ENCODE results near the gene MSI1.

Gene MSI1

DNA sequence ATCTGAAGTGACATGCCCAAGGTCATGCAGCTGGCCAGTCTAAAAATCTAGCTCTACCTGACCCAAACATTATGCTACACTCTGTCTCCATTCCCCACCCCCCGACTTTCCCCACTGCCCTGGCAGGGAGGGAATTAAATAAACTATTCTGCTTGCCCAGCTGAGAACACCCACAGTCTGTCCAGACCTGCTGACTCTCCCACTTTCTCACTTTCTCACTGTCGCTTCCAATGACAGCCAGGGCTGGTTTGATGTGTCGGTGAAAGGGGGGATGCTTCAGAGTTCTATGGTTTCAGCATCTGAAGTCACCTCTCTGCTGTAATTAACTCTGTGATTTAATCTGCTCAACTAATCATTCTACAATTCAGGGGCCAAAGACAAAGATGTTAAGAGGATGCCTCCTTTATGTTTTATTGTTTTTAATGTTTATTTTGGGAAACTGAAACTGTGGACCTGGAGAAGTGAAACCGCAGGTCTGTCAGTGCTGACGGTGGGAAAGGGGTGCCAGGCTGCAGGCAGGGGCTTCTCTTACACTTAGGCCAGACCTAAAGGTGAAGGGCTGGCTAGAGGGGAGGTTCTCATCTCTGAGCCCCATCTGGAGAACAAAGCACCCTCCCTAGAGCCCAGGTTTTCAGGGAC, 8.1 kb upstream of the MSI1 start:
- no peak for DNase-seq

DNA sequence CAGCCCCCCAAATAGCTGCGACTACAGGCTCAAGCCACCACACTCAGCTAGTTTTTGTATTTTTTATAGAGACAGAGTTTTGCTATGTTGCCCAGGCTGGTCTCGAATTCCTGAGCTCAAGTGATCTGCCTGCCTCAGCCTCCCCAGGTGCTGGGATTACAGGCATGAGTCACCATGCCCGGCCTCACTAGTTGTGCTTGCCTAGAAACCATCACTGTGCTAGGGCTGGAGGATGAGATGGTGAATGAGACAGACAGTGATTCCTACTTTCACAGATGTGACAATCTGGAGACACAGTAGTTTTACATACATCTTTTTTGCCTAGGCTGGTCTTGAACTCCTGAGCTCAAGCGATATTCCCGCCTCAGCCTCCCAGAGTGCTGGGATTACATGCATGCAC, 7.5 kb upstream of the MSI1 start:
- DNase-seq: no peak

GRCh38 chr12:120376009-120376408, 7.0 kb upstream of the MSI1 start:
- no peak for DNase-seq

- no peak for DNase-seq
Observed at GRCh38 chr12:120373683-120374082, 4.7 kb upstream of the MSI1 start.

- DNase-seq: no peak
Observed at GRCh38 chr12:120370343-120371243, 1.6 kb upstream of the MSI1 start.

GRCh38 chr12:120369603-120370342, 809 bp upstream of the MSI1 start:
- no peak for DNase-seq

DNA sequence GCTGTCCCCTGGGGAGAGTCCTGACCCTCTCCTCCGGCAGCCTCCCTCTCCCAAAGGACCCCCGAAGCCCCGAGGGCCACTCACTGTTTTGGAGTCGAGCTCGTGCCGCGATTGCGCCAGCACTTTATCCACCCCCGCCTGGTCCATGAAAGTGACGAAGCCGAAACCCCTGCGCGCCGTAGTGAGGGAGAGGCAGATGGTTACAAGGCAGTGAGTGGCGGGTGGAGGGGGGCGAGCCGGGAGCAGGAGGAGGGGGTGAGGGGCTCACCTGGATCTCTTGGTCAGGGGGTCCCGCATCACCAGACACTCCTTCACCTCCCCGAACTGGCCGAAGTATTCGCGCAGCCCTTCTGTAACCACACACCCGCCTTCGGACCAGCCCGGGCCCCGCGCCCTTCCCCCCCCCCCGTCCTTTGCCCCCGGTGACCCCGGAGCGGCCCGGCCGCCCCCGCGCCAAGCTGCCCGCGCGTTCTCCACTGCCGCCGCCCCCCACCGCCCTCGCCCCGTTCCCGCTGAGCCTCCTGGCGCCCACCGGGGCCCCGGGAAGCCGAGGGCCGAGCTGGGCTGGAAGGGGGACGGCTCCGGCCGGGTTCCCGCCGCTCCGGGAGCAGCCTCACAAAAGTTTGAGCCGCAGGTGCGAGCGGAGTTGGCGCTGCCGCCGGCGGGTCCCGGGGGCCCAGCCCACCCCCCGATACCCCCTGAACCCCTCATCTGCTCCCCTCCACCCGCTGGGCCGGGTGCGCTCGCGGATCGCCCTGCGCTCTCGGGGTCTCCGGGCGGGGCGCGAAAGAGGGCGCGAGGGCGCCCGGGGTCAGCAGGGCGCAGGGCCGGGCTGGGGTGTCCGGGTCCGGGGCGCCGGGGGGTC, 808 bp downstream of the MSI1 start:
- DNase-seq: no peak

DNA sequence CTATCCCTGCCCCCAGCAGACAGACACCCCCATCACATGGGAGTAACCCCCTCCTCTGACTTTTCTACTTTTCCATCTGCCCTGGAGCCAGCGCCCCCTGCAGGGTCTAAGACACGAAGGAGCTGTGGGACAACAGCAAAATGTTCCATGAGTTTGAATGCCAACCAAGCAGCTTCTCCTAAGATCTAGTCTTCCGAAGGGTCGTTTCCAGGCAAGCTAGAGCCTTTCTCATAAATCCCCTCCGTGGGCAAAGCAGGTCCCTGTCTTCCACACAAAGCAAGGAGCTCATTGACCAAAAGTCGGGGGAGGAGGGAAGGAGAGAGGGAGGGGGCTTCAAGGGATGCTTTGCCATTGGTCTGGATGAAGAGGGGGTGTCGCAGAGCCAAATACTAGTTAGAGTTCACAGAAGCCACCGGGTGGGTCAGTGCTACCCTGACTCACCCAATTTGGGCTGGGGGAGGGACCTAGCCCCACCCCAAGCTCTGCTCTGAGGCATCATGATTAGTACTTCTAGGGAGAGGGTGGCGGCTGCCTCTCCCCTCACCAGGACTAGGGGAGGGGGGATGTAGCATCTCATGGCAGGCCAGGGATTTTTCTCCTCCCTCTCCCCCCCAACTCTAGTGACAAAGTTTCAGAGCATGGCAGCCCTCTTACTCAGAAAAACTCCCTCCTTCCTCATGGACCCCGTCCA, 1.6 kb downstream of the MSI1 start:
- peak; percentile 39 for DNase-seq

GRCh38 chr12:120366845-120367232, 2.1 kb downstream of the MSI1 start:
- DNase-seq: no peak

- DNase-seq: no peak
Observed at GRCh38 chr12:120366341-120366705, 2.6 kb downstream of the MSI1 start.

DNA sequence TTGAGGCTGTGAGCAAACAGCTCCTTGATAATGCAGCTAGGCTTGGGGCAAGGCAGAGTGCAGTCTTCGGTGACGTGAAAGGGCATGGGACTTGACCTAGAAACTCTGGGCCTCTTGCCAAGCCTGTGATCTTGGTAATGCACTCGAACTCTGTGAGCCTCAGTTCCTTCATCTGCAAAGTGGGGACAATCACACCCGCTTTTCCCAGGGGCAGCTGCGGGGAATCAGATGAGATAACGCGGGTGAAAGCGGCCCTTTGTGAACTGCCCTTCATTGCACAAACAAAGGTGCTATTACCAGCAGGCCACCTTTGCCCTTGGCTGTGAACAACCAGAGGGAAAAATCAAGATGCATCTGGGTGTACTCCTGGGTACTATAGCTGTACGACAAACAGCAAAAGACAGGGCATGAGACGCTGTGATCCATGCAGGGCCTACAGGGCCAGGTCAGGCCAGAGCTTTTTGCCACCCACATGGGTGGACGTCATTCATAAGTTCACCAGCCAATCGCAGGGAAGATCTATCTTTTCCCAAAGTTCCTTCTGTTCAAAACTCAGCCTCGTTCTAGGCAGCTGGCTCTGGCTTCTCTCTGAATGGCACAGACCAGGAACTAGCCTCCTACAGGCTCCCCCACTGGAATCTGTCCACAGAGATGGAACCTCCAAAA, 3.2 kb downstream of the MSI1 start:
- no peak for DNase-seq

GRCh38 chr12:120364487-120364886, 4.5 kb downstream of the MSI1 start:
- no peak for DNase-seq

DNA sequence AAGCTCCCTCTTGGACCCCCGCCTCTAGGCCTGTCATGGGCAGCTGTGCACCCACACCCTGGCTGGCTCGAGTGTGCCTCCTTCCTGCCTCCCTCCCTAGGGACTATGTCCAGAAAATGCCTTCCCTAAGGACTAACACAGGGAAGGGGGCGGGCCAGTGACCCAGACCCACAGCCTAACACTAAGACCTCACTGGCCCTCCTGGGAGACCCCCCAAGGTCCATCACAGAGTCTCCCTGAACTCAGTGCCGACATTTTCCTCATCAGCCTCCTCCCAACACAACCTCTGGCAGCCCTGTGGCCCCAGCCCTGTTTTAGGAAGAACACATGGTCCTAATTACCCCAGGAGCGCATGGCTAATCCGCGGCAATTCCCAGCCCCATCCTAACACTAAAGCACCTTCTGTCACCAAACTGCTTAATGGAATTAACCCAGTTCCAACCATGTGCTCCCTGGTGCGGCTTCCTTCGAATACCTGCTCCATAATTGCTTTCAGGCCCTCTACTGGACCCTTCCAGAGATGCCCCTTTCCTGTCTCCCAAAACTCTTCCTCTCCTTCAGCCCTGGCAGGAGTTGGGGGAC, 5.6 kb downstream of the MSI1 start:
- no peak for DNase-seq

DNA sequence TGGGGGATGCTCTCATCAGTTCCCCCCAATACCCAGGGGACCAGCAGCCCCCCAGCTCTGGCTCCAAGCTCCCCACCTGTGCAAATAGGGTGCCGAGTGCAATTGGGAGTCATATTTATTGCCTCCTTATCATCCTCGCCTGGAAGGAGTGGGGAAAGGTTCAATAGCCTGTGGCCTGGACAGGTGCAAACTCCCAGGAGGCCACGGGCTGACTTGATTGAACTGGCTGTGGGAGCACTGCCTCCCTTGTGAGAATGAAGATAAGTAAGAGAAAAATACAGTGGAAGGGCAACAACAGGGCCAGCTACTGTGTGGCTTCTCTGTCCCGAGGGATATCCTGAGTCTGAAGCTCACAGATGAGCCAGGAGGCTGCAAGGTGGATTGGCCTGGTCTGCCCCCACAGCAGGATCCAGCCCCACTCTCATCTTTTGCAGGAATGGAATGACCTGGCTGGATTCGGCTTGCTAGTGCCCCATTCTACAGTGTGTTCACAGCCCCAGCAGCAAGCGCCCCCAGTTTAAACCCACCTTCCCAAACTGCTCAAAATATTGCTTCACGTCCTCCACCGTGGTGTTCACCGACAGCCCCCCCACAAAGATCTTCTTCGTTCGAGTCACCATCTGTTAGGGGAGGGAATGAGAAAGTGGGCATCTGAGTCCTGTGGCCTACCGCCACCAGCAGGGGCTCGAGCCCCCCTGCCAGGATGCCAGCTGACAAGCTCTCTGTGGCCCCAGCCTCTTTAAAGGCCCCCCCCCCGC, 6.3 kb downstream of the MSI1 start:
- no peak for DNase-seq

DNA sequence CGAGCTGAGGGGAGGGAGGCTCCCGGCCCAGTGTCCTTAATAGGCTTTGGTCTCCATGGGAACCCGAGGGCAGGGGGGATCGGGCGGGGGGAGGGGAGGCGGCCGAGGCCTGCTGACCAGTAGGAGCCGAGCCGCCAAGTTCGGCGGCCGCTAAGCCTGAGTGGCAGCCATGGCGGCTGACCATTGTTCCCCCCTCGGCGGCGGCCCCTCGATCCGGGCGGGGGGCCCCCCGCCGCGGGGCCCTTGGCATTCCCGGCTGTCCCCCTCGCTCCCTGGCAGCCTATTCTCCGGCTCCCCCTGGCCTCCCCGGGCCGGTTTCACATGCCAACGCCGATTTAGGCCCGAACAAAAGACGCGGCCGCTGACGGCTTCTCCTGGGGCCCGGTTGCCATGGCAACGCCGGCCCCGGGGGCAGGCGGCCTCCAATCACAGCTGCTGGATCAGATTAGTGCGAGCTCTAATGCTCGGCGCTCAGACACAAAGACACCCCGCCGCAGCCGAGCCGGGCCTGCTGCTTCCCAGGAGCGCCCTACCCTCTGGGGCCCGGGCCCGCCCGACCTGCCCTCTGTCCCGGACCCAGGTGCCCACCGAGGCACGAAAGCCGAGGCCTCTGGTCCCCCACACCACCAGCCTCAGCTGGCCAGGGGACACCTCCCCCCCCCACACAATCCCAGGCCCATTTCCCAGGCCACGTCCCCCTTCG, 7.3 kb downstream of the MSI1 start:
- DNase-seq: peak; percentile 83

DNA sequence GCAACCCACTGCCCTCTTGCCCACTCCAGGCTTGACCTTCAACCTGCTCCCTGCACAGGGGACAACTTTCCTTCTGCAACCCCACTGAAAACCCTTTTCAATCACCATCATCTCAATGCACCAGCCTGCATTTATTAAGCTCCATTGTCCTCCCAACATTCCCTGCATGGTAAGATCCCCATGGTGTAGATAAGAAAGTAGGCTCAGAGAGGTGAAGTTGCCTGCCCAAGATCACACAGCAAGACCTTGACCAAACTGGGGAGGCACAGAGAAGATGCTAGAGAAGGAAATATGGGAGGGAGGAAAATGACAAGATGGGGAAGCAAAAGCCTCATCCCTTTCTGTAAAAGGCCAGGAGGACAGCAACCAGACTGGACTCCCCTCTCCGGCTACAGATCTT, 9.8 kb downstream of the MSI1 start:
- DNase-seq: no peak

GRCh38 chr12:120358412-120359100, 10.4 kb downstream of the MSI1 start:
- DNase-seq: no peak

DNA sequence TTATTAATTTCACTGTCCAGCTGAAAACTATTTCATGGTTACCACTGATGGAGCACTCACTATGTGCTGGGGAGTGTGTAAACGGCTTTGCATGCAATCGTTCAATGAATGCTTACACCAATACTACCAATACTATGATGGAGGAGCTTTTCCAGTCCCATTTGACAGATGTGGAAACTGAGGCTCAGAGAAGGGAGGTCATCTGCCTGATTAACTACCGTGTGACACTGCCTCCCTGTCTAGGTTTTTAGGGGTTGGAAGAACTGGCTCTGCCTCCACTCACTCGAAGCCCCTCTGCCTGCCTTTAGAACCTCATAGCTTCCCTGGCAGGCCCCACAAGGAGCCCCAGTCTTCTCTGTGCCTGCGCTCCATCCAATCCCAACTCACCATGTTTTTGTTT, 11.9 kb downstream of the MSI1 start:
- no peak for DNase-seq

DNA sequence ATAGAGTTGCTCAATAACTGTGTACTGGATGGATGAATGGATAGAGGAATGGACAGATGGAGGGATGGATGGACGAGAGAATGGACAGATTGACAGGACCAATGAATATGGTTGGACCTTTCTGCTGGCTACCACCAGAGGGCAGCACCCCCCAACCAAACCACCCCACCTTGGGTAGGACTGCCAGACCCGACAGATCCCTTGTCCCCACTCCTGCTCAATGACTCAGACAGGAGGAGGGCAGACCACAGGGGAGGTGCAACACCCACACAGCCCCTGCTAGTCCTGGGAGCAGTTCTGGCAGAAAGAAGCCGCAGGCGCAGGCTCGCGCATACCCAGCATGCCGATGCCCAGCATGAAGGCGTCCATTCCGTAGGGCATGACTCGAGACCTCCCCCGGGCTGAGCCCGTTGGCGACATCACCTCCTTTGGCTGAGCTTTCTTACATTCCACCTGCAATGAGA, 12.4 kb downstream of the MSI1 start:
- DNase-seq: peak; percentile 89
